Kidney tubule cell (primary cell): ENCODE results near the gene HMCN1.

Experiments
- DNase-seq: peaks from one replicate; pipeline ENCODE4 v3.0.0-alpha.2; 2018; ENCODE audit warnings: low spot score

Gene HMCN1

DNA sequence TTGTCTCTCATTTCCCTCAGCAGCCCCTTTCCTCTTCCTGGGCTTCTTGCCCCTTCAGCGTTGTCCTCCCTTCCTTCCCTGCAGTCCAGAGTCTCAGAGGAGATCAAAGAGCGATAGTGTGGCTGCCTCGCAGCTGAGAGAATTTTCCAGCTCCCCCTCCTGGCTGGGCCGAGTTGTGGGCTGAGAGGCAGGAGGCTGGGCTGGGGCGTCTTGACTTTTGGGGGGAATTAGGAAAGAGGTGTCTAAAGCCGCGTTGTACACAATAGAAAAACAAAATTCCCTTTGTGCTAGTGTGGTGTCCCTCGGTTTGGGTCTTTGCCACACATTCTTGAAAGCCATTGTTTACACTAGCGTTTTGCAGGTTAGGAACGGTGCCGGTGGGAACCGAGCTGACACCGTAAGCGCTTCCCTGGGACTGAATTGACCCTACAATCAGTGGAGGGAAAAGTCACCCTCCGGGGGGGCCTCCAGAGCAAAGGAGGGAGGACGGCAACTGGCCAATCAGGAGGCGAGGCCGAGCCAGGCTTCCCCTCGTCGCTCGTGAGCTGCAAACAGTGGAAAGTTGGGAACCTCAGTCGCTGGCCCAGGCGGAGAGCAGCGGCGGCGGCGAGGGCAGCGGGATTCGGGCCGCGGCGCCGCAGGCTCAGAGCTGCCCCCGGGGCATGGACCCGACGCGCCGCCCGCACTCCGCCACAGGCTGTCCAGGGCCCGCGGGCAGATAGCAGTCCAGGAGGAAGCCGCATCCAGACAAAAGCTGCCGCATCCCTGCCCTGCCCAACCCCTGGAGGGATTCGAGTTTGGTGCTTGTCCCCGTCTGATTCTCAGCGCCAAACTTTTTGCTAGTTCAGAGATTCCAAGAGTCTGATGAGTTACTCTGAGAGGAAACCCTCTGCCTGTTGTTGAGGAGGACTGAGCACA is at the start of gene HMCN1:
HMCN1 (plus strand) TSS at position 574 of the 918 bp plus-strand sequence. CDS start 389 bp downstream, outside the sequence.
- peak; percentile 49 for DNase-seq

DNA sequence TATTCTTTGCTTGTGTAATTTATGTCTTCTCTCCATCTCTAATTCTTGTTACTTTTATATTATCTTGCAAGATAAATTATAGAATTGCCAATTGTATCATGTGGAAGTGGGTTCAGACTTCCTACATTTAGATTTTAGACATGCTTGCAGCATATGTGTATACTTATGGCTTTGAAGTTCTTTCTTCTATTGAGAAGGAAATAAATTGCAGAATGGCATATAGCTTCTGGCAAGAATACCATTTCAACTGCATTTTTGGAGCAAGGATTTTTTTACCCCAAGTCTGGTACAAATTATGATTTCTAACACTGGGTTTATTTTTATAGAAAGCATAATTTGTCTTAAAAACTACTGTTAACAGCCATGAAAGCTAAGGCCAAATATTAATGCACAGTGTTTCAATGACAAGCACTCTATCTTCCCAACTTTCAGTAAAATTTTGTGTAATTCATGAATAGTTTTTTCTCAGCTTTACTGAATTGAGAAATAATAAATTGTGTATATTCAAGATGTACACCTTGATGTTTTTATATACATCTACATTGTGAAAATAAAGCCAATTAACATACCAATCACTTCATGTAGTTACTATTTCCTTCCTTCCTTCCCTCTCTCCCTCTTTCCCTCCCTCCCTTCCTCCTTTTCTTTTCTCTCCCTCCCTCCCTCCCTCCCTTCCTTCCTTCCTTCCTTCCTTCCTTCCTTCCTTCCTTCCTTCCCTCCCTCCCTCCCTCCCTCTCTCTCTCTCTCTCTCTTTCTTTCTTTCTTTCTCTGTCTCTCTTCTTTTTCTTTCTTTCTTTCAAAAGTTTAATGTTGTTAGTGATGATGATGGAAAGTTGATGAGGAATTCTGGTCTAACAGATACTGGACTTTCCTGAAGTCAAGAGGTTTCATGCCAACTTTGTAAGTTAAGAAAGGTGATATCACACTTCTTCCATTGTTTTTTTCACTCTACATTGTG is 47.1 kb upstream of the HMCN1 start:
- no peak for DNase-seq

DNA sequence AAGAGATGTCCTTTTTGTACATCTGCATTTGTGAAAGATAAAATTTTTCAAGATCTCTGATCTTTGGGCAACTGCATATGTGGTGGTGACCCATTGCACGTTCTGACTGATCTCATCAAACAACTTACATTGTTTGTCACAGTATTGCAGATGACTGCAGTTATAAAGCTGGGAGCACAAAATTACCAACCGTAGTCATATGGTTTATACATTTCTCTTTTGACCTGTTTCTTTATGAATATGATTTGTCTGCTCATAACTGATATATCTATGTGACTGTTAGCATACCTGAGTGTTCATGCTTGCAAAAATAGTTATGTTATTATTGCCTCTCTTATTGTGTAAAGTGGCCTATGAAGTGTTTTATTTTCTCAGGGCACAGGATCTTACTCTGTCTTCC is 43.7 kb upstream of the HMCN1 start:
- no peak for DNase-seq

GRCh38 chr1:185693654-185694053 is 40.5 kb upstream of the HMCN1 start:
- no peak for DNase-seq

DNA sequence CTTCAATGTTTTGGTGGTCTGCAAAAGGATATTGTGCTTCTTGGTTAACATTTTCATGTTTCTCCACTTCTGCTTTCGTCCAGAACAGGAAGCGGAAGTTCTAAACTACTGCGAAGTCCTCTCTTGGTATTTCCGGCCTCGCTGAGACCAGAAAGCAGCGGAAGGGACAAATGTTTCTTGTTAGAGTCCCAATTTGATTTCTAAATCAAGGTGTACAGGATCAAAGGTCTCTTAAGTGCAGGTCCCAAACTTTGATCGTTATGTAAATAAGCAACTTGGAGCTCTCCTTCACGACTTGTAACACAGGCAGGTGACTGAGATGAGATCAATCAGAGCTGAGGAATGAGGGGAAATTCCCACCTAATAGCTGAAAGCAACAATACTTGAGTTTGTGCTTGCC is 40.1 kb upstream of the HMCN1 start:
- DNase-seq = peak; percentile 50

- no peak for DNase-seq
Observed at GRCh38 chr1:185695299-185695698, 38.9 kb upstream of the HMCN1 start.

DNA sequence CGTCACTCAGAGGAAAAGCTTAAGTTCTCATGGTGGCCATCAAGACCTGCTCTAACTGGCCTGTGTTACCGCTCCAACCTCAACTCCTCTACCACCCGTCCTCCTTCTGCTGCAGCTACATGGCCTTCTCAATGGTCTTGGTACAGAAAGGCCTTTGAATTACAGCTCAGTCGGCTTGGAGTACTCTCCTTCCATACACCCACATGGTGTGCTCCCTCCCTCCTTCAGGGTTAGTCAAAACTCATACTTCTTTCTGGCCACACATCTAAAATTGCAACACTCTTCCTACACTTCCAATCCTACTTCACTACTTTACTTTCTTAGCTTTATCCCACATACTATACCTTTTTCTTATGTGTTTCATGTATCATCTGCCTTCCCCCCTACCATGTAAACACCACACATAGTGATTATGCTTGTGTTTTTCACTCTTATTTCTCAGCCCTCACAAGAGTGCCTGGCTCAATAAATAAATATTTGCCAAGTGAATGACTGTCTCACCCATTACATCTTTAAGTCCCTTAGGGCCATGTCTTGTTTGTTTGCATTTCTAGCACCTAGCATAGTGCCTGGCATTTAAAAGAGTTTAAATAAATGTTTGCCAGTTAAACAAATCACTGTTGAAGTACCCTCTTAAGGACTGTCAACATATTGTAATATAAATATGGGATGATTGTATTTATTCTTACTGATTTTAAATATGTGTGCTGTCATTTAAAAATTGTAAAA is 37.6 kb upstream of the HMCN1 start:
- no peak for DNase-seq

GRCh38 chr1:185699874-185700273 is 34.3 kb upstream of the HMCN1 start:
- DNase-seq = no peak

DNA sequence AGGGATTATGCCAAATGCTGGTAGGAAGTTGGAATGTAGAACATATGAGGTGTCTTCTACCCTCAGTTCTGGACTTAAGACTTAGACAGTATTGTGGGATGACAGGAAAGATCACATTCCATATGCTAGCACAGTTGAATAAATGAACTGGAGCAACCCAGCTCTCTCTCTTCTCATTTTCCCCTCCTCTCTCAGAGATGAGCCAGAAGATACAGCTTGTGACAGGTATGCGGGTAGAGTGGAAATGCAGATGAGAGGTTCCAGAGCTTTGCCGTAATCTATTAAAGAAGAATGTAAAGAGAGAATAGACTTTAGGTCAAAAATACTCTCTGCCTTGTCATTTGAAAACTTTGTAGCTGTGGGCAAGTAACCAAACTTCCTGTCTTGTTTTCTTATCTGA is 32.5 kb upstream of the HMCN1 start:
- no peak for DNase-seq

DNA sequence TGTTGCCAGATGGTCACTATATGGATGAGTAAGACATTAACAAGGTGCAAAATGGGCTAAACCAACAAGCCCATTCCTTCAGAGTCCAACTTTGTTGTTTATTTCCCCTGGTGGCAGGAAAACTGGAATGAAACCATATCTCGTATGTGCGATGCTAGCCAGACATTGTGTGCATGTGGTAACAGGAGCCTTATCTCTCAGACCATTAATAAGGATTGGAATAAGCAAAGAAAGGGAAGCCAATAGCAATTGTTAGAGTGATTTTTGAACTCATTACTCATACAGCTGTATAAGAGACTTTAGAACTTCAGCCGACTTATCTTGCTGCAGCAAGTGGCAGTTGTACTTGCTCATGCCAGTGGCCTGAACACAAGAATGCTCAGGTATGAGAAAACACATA is 30.0 kb upstream of the HMCN1 start:
- no peak for DNase-seq

DNA sequence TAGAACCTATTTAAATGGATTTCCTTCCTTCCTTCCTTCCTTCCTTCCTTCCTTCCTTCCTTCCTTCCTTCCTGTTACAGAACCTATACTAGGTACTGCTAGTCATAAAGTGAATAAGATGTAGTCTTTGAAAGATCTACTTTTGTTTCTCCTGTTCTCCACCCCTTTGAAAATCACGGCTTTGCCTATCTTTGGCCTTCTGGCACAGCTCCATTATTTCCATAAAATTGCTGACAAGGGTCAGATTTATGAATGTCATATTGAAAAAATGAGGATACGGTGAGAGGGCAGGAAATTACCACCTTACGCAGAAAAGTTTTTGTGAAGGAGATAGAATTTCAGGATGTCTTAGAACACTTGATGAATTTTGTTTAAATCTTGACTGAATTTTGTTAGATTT is 18.1 kb upstream of the HMCN1 start:
- no peak for DNase-seq

DNA sequence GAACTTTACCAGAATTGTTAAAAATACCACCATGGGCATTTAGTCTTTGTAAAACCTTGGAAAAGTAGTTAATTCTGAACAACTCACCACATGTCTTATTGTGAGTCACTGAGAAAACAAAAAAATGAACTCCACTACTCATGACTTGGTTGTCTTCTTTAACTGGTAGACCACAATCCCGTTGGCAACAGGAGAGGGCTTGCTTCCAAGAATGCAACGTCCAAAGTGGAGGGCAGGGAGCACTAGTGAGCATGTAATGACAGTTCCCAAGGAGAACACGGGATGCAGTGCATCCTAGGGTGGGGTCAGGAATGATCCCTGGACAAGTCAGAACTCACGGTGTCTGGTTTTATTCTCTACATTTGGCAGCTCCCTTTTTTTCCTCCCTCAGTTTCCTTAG is 15.2 kb upstream of the HMCN1 start:
- DNase-seq = peak; percentile 91

DNA sequence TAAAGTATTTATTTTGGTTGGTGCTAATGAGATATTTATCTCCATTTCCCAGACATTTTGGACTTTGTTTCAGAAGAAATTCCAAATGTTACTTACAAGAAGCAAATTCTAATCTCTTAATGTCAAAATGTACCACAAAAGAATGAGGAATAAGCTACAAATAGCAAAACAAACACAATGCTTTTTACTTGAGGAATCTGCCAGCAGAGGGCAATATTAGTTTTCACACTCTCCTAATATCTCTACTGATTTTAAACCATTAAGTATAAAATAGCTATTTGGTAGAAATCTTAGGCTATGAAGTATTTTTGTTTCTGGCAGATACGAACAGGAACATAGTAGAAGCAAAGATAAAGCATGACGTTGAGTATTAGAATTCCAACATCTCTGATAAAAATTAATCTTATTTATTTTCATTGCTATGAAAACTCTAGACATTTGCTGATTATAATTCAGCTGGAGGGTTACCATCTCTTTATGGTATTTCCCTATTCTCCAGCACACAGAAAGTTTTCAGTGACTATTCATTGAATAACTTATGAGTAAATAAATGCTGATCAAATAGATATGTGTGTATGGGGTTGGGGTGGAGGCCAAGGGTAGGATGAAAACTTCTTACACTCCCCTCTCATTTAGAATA is 13.4 kb upstream of the HMCN1 start:
- peak; percentile 35 for DNase-seq

- no peak for DNase-seq
Observed at GRCh38 chr1:185721553-185721952, 12.6 kb upstream of the HMCN1 start.

DNA sequence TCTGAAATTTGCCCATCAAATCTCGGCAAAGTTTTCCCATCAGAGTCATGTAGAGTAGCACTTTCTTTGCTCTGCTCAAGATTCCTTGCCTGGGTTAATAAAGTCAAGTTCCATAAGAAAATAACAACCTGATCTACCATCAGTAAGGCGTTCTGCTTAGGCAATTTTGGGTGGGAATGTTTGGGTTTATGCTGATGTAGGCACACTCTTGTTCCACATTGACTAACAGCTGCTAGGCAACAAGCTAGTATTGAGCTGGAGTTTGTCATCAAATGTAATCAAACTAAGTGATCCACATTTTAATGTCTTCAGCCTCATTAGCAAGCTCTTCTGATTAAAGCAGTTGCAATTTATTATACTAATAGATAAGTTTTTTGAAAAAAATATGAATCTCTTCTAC is 12.1 kb upstream of the HMCN1 start:
- DNase-seq = no peak

- no peak for DNase-seq
Observed at GRCh38 chr1:185727726-185728125, 6.5 kb upstream of the HMCN1 start.

DNA sequence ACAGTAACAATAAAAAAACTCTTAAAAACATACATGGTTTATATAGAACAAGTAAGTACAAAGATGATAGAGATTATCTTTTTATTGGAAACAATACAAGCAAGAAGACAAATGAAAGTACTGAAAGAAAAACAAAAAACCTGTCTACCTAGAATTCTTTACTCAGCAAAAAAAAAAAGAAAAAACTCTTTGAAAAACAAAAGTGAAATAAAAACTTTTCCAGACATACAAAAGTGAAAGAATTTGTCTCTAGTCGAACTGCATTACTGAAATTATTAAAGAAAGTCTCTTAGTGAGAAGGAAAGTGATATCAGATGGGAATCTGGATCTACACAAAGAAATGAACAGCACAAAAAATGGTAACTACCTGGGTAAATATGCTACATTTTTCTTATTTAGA is 2.7 kb upstream of the HMCN1 start:
- DNase-seq = no peak

- no peak for DNase-seq
Observed at GRCh38 chr1:185732951-185733350, 1.2 kb upstream of the HMCN1 start.

- no peak for DNase-seq
Observed at GRCh38 chr1:185734929-185735700, 924 bp downstream of the HMCN1 start.

GRCh38 chr1:185735701-185736064 is 1.5 kb downstream of the HMCN1 start:
- DNase-seq = no peak

- no peak for DNase-seq
Observed at GRCh38 chr1:185739967-185740366, 5.8 kb downstream of the HMCN1 start.
